Endothelial cell of umbilical vein (primary cell): ENCODE measurements around the gene LIMS4. TPM values are rescaled to one million over a fixed set of nuclear protein-coding genes. Genes with fewer than 3 reads are reported as not detected.
"Not testable (repeated sequence)": the region's sequence is repeated elsewhere in the genome, so short reads cannot be mapped to it uniquely, and the experiment has no call there.

Experiments
- BruUV-seq: library from RNA; stranded (reverse); fragments of 400-500 nt; replicated peaks from 2 replicates; lab custom pipeline; 2021; lab: Mats Ljungman, UMichigan
- CTCF ChIA-PET: fragments of 300-600, 350-600 bp; sonication (Branson Sonifier 250); formaldehyde crosslinking; loops from one replicate; lab custom pipeline; 2021; ENCODE audit warnings: antibody characterized with exemption, inconsistent platforms; lab: Charles Lee
- POLR2A ChIA-PET: fragments of 300-600, 350-600 bp; sonication (Branson Sonifier 250); formaldehyde crosslinking; loops from one replicate; lab custom pipeline; 2021; ENCODE audit warnings: antibody characterized with exemption, inconsistent platforms; lab: Charles Lee
- DNase-seq: peaks from one replicate; pipeline ENCODE4 v3.0.0-alpha.2; 2011; ENCODE audit warnings: low read depth, low spot score
- FAIRE-seq: peaks from 2 replicates; lab custom pipeline; 2011; peaks lifted over from hg19 to GRCh38; lab: Jason Lieb, UNC
- H2AFZ ChIP-seq: 2 replicates; pipeline ENCODE4 v1.6.0; 2012; ENCODE audit warnings: low read depth, low read length, control low read depth, inconsistent platforms
- H3K27ac ChIP-seq: 2 replicates; pipeline ENCODE4 v1.5.1; 2011; ENCODE audit warnings: low read depth, mild to moderate bottlenecking, control low read depth, low read length, moderate library complexity; ENCODE audit not compliant: insufficient read depth
- H3K27me3 ChIP-seq, 2 experiments: 2 replicates each; pipeline versions ENCODE4 v1.6.0 to v1.6.1; 2011; ENCODE audit warnings: low read length in 2 of 2, mixed read lengths in 1 of 2; ENCODE audit not compliant: control insufficient read depth in 2 of 2, insufficient read depth in 2 of 2
- H3K36me3 ChIP-seq, 2 experiments: 2 replicates in 1 of 2; 3 replicates in 1 of 2; pipeline ENCODE4 v1.5.1; 2011; ENCODE audit warnings: low read length in 2 of 2, mild to moderate bottlenecking in 1 of 2, moderate library complexity in 1 of 2; ENCODE audit not compliant: control insufficient read depth in 2 of 2, insufficient read depth in 2 of 2; ENCODE audit errors: extremely low read depth in 1 of 2
- H3K4me1 ChIP-seq: 3 replicates; pipeline ENCODE4 v1.5.1; 2011; ENCODE audit warnings: mild to moderate bottlenecking, low read length; ENCODE audit not compliant: control insufficient read depth, insufficient read depth; ENCODE audit errors: extremely low read depth
- H3K4me2 ChIP-seq: 2 replicates; pipeline ENCODE4 v1.6.1; 2011; ENCODE audit warnings: low read length, control low read depth, mixed read lengths; ENCODE audit not compliant: insufficient read depth
- H3K4me3 ChIP-seq, 3 experiments: fragments of 200-600 bp in 1 of 3; sonication (generic), shearing (Covaris generic) in 1 of 3; replicated peaks in 1 of 3; 2 replicates each; pipeline ENCODE4 v1.5.1; 2011 to 2016; ENCODE audit warnings: control low read depth in 3 of 3, low read length in 3 of 3, mild to moderate bottlenecking in 2 of 3, inconsistent platforms in 1 of 3, low read depth in 1 of 3, moderate library complexity in 1 of 3; ENCODE audit not compliant: insufficient read depth in 1 of 3
- H3K79me2 ChIP-seq: 2 replicates; pipeline ENCODE4 v1.6.0; 2012; ENCODE audit warnings: low read length, inconsistent platforms; ENCODE audit not compliant: control insufficient read depth, insufficient read depth
- H3K9ac ChIP-seq: replicated peaks from 2 replicates; pipeline ENCODE3; 2011; ENCODE audit warnings: low read length, control low read depth; ENCODE audit not compliant: insufficient read depth; ENCODE audit errors: extremely low read depth
- H3K9me1 ChIP-seq: replicated peaks from 3 replicates; pipeline ENCODE4 v1.6.0; 2011; ENCODE audit warnings: mild to moderate bottlenecking, low read length; ENCODE audit not compliant: control insufficient read depth, insufficient read depth; ENCODE audit errors: extremely low read depth
- H3K9me3 ChIP-seq: replicated peaks from 2 replicates; pipeline ENCODE4 v1.5.1; 2012; ENCODE audit warnings: low read length, inconsistent platforms; ENCODE audit not compliant: control insufficient read depth, insufficient read depth
- H4K20me1 ChIP-seq: replicated peaks from 2 replicates; pipeline ENCODE3; 2011; ENCODE audit warnings: mild to moderate bottlenecking, low read length; ENCODE audit not compliant: control insufficient read depth, insufficient read depth; ENCODE audit errors: extremely low read depth
- dilution Hi-C: fragments of 300-500 bp; cut with MboI; formaldehyde crosslinking; loops from one replicate; pipeline ENCODE4 v1.15.0; 2019; ENCODE audit warnings: low sequenced_read_pairs; ENCODE audit not compliant: extremely low pct_ligation_motif_present
- intact Hi-C: fragments of 100-400 bp; cut with micrococcal nuclease; formaldehyde crosslinking; loops from one replicate; pipeline ENCODE4 v1.10.0; 2022
- polyA plus RNA-seq, 4 experiments: library from polyadenylated mRNA; depleted of rRNA in 3 of 4; stranded (reverse) in 3 of 4; unstranded in 1 of 4; fragments of >200 nt; gene quantifications; 2 replicates each; pipeline versions ENCODE4 v1.2.1 to v1.2.3, GENCODE V29; 2011 to 2012; ENCODE audit warnings: missing spikeins in 1 of 4
- total RNA-seq: library from RNA; stranded (reverse); gene quantifications from 2 replicates; pipeline ENCODE4 v1.2.3, GENCODE V29; 2021

The LIMS4 gene
- total and polyA plus RNA-seq, 2 donors (not counting 3 experiments of a cell fraction or from before 2014, with no cell fraction given): 14.4 to 28.8 TPM

GRCh38 chr2:110407142-110407541 lies 65.5 kb downstream of the LIMS4 start:
- H3K36me3 ChIP-seq, CTCF ChIA-PET, H3K9ac ChIP-seq, BruUV-seq, intact Hi-C loops, FAIRE-seq, H3K9me3 ChIP-seq, H3K4me2 ChIP-seq, H3K27ac ChIP-seq, H3K9me1 ChIP-seq, POLR2A ChIA-PET, H3K27me3 ChIP-seq, dilution Hi-C loops, H3K79me2 ChIP-seq, DNase-seq, H3K4me3 ChIP-seq, H2AFZ ChIP-seq, H4K20me1 ChIP-seq, H3K4me1 ChIP-seq: not testable (repeated sequence)

- intact Hi-C loops, H3K9me3 ChIP-seq, FAIRE-seq, H3K27ac ChIP-seq, H3K9me1 ChIP-seq, H3K79me2 ChIP-seq, H3K9ac ChIP-seq, POLR2A ChIA-PET, H3K4me1 ChIP-seq, H3K36me3 ChIP-seq, H3K27me3 ChIP-seq, BruUV-seq, DNase-seq, H2AFZ ChIP-seq, CTCF ChIA-PET, H4K20me1 ChIP-seq, H3K4me2 ChIP-seq, H3K4me3 ChIP-seq, dilution Hi-C loops: not testable (repeated sequence)
Measured at GRCh38 chr2:110404988-110405387, 67.6 kb downstream of the LIMS4 start.

GRCh38 chr2:110404246-110404645 lies 68.4 kb downstream of the LIMS4 start:
- H2AFZ ChIP-seq, FAIRE-seq, intact Hi-C loops, H3K27me3 ChIP-seq, H3K27ac ChIP-seq, CTCF ChIA-PET, DNase-seq, H3K79me2 ChIP-seq, POLR2A ChIA-PET, H3K4me1 ChIP-seq, H4K20me1 ChIP-seq, H3K36me3 ChIP-seq, H3K9me3 ChIP-seq, BruUV-seq, H3K4me3 ChIP-seq, H3K9ac ChIP-seq, dilution Hi-C loops, H3K9me1 ChIP-seq, H3K4me2 ChIP-seq: not testable (repeated sequence)

GRCh38 chr2:110401001-110401618 lies 71.5 kb downstream of the LIMS4 start:
- POLR2A ChIA-PET: not testable (repeated sequence)

More at GRCh38 chr2:110401001-110401618, 71.5 kb downstream of the LIMS4 start:
- H3K27me3 ChIP-seq, H3K4me2 ChIP-seq, CTCF ChIA-PET, H3K9ac ChIP-seq, H3K4me3 ChIP-seq, H3K36me3 ChIP-seq, dilution Hi-C loops, H3K27ac ChIP-seq, H2AFZ ChIP-seq, H4K20me1 ChIP-seq, intact Hi-C loops, DNase-seq, H3K9me1 ChIP-seq, H3K79me2 ChIP-seq, H3K9me3 ChIP-seq, BruUV-seq, FAIRE-seq, H3K4me1 ChIP-seq: not testable (repeated sequence)
